SKM-1 (cell line): ENCODE data around the gene ABCB4.
A peak's percentile ranks its signal among the peaks of the same experiment; 100 is the strongest.
"Not testable (repeated sequence)": the region's sequence is repeated elsewhere in the genome, so short reads cannot be mapped to it uniquely, and the experiment has no call there.

Experiments
- DNase-seq: peaks from one replicate; lab custom pipeline; 2025; ENCODE audit not compliant: unreplicated experiment; lab: John Stamatoyannopoulos, UW

The ABCB4 gene

GRCh38 chr7:87479951-87480350, 4.5 kb upstream of the ABCB4 start:
- no peak for DNase-seq

- DNase-seq, result no peak
These were observed 688 bp upstream of the ABCB4 start for GRCh38 chr7:87476179-87476557.

GRCh38 chr7:87474533-87475358, 734 bp downstream of the ABCB4 start:
- peak; percentile 79 for DNase-seq

GRCh38 chr7:87473986-87474385, 1.5 kb downstream of the ABCB4 start:
- no peak for DNase-seq

- no peak for DNase-seq
These were observed 2.3 kb downstream of the ABCB4 start for GRCh38 chr7:87473192-87473591.

- no peak for DNase-seq
These were observed 4.0 kb downstream of the ABCB4 start for GRCh38 chr7:87471473-87471872.

GRCh38 chr7:87469204-87469603, 6.3 kb downstream of the ABCB4 start:
- DNase-seq, result not testable (repeated sequence)

- DNase-seq, result not testable (repeated sequence)
These were observed 10.0 kb downstream of the ABCB4 start for GRCh38 chr7:87465534-87465880.

- not testable (repeated sequence) for DNase-seq
These were observed 10.5 kb downstream of the ABCB4 start for GRCh38 chr7:87464830-87465533.

- DNase-seq, result no peak
These were observed 11.5 kb downstream of the ABCB4 start for GRCh38 chr7:87463982-87464381.

GRCh38 chr7:87460444-87460843, 15.0 kb downstream of the ABCB4 start:
- not testable (repeated sequence) for DNase-seq

GRCh38 chr7:87459941-87460340, 15.5 kb downstream of the ABCB4 start:
- DNase-seq, result no peak

GRCh38 chr7:87458148-87458547, 17.3 kb downstream of the ABCB4 start:
- no peak for DNase-seq

- DNase-seq, result no peak
These were observed 19.2 kb downstream of the ABCB4 start for GRCh38 chr7:87456247-87456646.

- DNase-seq, result no peak
These were observed 23.2 kb downstream of the ABCB4 start for GRCh38 chr7:87452279-87452678.

GRCh38 chr7:87451187-87451586, 24.3 kb downstream of the ABCB4 start:
- DNase-seq, result no peak

- no peak for DNase-seq
These were observed 24.8 kb downstream of the ABCB4 start for GRCh38 chr7:87450706-87451105.

- DNase-seq, result no peak
These were observed 27.1 kb downstream of the ABCB4 start for GRCh38 chr7:87448388-87448787.

- DNase-seq, result no peak
These were observed 28.3 kb downstream of the ABCB4 start for GRCh38 chr7:87447116-87447635.

GRCh38 chr7:87445897-87446296, 29.6 kb downstream of the ABCB4 start:
- DNase-seq, result peak; percentile 16

- DNase-seq, result no peak
These were observed 39.9 kb downstream of the ABCB4 start for GRCh38 chr7:87435546-87435945.

- no peak for DNase-seq
These were observed 42.9 kb downstream of the ABCB4 start for GRCh38 chr7:87432536-87432935.
